Lower leg skin (tissue), 3 donors: ENCODE measurements around the gene PPARA.

ENCODE experiments used
- POLR2A ChIP-seq, 2 donors: fragments of 450-650 bp; IDR thresholded peaks; one replicate each; pipeline ENCODE4 v1.6.1; 2016 to 2017; ENCODE audit warnings: antibody characterized with exemption in 2 of 2, mild to moderate bottlenecking in 1 of 2, moderate library complexity in 1 of 2
- TF ChIP-seq, protein P1 (sequence below), 3 donors: fragments of 450-650 bp; IDR thresholded peaks; one replicate each; pipeline ENCODE4 v1.5.1; 2016; ENCODE audit warnings: antibody characterized with exemption in 3 of 3, mild to moderate bottlenecking in 3 of 3, moderate library complexity in 2 of 3

DNA sequence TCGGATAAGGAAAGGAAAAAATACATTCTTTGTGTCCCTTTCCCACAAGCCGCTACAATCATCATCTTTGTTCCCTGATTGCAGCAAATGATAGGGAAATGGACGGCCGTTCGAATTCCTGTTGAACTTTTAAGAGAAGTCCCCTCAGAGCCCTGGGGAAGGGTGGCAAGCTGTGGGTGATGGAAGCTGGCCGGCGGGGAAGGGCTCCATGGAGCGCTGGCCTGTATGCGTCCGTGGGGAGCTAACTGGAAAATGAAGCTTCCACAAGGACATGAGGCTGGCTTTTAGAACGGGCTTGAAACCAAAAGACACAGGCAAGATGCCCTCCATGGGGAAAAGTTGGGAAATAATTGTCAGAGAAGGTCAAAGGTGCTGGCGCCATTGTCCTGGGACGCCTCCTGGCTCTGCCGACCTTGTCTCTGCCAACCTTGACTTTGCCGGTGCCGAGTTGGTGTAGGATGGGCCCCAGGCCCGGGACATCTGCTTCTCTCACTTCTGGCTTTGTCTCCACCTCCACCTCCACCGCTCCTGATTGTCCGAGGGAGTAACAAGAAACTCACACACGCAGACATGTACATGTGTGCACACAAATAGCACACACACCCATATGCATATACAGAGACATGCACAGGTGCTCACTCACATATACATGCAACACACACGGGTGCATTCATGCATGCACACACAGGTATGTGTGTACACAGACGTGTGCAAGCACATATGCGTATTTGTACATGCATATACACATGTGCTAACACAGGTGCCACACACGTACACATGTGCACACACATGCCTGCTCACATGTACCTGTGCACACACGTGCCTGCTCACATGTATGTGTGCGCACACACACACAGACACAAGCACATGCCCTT, 14.5 kb upstream of the PPARA start:
- TF ChIP-seq, protein P1, sequence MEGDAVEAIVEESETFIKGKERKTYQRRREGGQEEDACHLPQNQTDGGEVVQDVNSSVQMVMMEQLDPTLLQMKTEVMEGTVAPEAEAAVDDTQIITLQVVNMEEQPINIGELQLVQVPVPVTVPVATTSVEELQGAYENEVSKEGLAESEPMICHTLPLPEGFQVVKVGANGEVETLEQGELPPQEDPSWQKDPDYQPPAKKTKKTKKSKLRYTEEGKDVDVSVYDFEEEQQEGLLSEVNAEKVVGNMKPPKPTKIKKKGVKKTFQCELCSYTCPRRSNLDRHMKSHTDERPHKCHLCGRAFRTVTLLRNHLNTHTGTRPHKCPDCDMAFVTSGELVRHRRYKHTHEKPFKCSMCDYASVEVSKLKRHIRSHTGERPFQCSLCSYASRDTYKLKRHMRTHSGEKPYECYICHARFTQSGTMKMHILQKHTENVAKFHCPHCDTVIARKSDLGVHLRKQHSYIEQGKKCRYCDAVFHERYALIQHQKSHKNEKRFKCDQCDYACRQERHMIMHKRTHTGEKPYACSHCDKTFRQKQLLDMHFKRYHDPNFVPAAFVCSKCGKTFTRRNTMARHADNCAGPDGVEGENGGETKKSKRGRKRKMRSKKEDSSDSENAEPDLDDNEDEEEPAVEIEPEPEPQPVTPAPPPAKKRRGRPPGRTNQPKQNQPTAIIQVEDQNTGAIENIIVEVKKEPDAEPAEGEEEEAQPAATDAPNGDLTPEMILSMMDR (IDR thresholded peaks at IDR 0.05): no peak
- TF ChIP-seq POLR2A (IDR thresholded peaks at IDR 0.05): no peak
